Adipocyte (in vitro differentiated cells): ENCODE results near the gene GABARAPL2.
A peak's percentile ranks its signal among the peaks of the same experiment; 100 is the strongest.

Source experiments
- DNase-seq: peaks from one replicate; pipeline ENCODE4 v3.0.0-alpha.2; 2015; ENCODE audit warnings: low read depth
- H3K27me3 ChIP-seq: replicated peaks from 2 replicates; pipeline ENCODE4 v1.7.0; 2013; ENCODE audit warnings: mild to moderate bottlenecking, low read length, moderate library complexity; ENCODE audit not compliant: control insufficient read depth, insufficient read depth
- H3K36me3 ChIP-seq: 2 replicates; pipeline ENCODE4 v1.7.0; 2013; ENCODE audit warnings: low read length, mild to moderate bottlenecking, moderate library complexity; ENCODE audit not compliant: control insufficient read depth, insufficient read depth, severe bottlenecking
- H3K4me1 ChIP-seq: 2 replicates; pipeline ENCODE4 v1.7.0; 2013; ENCODE audit warnings: mild to moderate bottlenecking, low read length, moderate library complexity; ENCODE audit not compliant: control insufficient read depth, insufficient read depth
- H3K4me3 ChIP-seq: 2 replicates; pipeline ENCODE4 v1.7.0; 2013; ENCODE audit warnings: mild to moderate bottlenecking, low read length, moderate library complexity
- H3K9ac ChIP-seq: 2 replicates; pipeline ENCODE4 v1.7.0; 2013; ENCODE audit warnings: mild to moderate bottlenecking, low read length, moderate library complexity
- H3K9me3 ChIP-seq: 2 replicates; pipeline ENCODE4 v1.7.0; 2013; ENCODE audit warnings: mild to moderate bottlenecking, low read length, moderate library complexity; ENCODE audit not compliant: control insufficient read depth

Gene GABARAPL2

DNA sequence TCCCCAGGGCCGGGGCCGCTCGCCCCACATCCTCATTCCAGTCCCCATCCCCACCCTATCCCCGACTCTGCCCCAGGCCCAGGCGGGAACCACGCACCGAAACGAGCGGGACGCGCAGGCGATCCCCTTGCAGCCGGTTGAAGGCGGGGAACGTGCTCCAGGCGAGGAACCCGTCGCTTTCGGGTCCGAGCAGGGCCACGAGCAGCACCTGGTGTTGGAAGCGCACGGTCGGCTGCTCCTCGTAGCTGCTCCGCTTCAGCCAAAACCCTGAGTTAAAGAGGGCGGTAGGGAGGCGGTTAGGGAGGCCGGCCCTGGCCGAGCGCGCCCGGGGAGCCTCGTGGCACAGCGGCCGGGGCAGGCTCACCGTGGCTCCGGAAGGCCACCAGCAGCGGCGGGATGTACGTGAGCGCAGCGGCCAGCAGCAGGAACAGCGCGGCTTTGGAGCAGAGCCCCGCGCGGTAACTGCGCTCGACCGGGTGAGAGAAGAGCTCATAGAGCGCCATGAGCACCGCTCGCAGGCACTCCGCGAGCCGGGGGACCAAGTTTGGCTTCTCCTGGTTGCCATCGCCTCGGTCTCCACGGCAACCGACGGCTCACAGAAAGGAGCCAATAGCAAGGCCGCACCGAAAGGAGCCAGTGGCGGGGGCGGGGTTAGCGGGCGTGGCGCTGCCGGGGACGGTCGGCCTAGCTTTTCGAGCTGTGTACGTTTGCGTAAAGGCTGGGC, 10.3 kb upstream of the GABARAPL2 start, which contains the start of gene TMEM231:
Gene TMEM231, minus strand, starts transcription at position 546 of the 724 bp plus-strand sequence. Its CDS starts 43 bp downstream, at position 503.
- Histone ChIP-seq H3K9ac (peak within 1 kb of the TSS; percentile 85), H3K9me3 (no peaks in the 10 kb centered on the region), H3K4me3 (peak within 1 kb of the TSS; percentile 93), H3K27me3 (no peaks in the 10 kb centered on the region), H3K36me3 (no peaks in the 10 kb centered on the region), H3K4me1 (peaks cover 14% of the 10 kb centered on the region)
- DNase-seq = peak; percentile 98

DNA sequence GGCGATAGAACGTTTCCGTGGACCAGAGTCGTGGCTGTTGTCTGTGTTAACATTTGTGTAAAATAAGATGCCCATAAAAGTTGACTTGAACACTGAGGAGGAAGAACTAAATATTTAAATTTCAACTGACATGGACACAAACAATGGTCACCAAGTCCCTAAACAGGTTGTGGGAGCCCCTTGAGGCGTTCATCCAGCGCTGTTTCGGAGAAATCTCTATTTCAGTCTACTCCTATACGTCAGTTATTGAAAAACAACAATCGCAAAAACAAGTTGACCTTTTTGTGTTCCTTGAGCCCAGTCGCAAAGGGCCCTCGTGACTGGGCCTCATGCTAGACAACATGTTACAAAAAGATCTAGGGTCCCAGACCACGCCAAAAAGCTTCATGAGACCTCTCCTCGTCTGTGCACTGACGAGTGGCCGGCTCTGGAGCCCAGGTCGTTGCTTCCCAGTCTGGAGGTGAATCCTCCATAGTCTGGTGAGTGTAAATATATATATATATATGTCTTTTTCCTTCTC, 9.7 kb upstream of the GABARAPL2 start:
- DNase-seq = no peak
- Histone ChIP-seq H3K9me3 (no peaks in the 10 kb centered on the region), H3K4me1 (peaks cover 14% of the 10 kb centered on the region), H3K4me3 (peak overlapping the region; percentile 93), H3K36me3 (no peaks in the 10 kb centered on the region), H3K9ac (peak overlapping the region; percentile 85), H3K27me3 (no peaks in the 10 kb centered on the region)

DNA sequence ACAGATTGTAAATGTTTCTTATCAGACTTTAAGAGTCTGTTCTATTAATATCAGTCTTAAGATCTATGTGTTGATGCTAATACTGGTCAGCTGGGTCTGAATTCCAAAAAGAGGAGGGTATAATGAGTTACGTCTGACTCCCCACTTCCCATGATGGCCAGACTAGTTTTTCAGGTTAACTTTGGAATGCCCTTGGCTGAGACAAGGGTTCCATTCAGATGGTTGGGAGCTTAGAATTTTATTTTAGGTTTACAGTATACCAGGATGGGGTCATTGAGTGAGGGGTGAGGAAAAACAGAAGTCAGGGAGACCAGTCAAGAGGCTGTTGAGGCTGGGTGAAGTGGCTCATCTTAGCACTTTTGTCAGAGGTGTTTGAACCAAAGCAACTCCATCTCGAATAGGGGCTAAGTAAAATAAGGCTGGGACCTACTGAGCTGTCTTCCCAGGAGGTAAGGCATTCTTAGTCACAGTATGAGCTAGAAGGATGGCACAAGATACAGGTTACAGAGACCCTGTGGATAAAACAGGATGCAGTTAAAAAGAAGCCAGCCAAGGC, 7.3 kb upstream of the GABARAPL2 start:
- H3K36me3 ChIP-seq = no peaks in the 10 kb centered on the region
- DNase-seq = no peak
- H3K4me3 ChIP-seq = no peak overlapping the region
- H3K4me1 ChIP-seq = peaks cover 14% of the 10 kb centered on the region
- no peaks in the 10 kb centered on the region for H3K9me3 ChIP-seq
- peaks cover 5% of the 10 kb centered on the region for H3K27me3 ChIP-seq
- no peak overlapping the region for H3K9ac ChIP-seq

DNA sequence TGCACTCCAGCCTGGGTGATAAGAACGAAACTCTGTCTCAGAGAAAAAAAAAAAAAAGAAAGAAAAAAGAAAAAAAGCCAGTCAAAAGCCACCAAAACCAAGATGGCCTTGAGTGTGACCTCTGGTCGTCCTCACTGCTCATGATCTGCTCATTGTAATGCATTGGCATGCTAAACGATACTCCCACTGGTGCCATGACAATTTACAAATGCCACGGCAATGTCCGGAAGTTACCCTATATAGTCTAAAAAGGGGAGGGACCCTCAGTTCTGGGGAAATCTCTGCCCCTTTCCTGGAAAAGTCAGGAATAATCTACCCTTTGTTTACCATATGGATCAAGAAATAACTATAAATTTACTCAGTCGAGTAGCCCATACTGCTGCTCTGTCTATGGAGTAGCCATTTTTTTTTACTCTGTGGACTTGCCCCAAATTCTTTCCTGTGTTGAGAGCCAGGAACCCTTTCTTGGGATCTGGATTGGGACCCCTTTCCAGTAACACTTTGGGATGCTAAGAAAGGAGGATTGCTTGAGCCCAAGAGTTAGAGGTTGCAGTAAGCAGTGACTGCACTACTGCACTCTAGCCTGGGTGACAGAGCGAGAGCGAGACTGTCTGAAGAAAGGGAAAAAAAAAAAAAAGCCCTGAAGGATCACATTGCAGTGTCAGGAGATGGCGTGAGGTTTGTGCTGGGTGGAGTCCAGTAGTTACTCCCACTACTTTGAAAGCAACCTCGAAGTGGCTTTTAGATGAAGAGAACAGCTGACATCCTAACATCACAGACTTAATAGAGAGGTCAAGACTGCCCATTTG, 6.4 kb upstream of the GABARAPL2 start:
- Histone ChIP-seq H3K36me3 (no peaks in the 10 kb centered on the region), H3K9ac (peak overlapping the region; percentile 41), H3K4me1 (peaks cover 14% of the 10 kb centered on the region), H3K27me3 (peaks cover 5% of the 10 kb centered on the region), H3K4me3 (peak overlapping the region; percentile 8), H3K9me3 (no peaks in the 10 kb centered on the region)
- DNase-seq = peak; percentile 71

DNA sequence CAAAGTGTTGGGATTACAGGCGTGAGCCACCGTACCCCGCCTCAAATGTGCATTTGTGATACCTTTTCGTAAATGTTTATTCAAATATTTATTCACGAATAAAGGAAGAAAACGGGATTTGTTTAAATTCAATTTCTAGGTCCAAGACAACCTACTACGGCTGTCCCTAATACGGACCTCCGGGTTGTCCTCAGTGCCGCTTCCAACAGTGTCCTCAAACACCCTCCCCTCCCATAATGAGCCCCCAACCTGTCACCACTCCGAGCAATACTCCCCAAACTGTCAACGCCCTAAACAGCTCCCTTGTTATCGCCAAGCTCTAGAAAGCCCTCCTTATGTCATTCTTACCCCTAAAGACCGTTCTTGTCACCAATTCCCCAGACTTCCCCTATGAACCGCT, 539 bp upstream of the GABARAPL2 start:
- peaks cover 5% of the 10 kb centered on the region for H3K27me3 ChIP-seq
- no peak for DNase-seq
- peaks cover 29% of the 10 kb centered on the region for H3K36me3 ChIP-seq
- peak overlapping the region; percentile 98 for H3K4me3 ChIP-seq
- H3K9me3 ChIP-seq = no peaks in the 10 kb centered on the region
- H3K9ac ChIP-seq = peak overlapping the region; percentile 94
- peaks cover 14% of the 10 kb centered on the region for H3K4me1 ChIP-seq

DNA sequence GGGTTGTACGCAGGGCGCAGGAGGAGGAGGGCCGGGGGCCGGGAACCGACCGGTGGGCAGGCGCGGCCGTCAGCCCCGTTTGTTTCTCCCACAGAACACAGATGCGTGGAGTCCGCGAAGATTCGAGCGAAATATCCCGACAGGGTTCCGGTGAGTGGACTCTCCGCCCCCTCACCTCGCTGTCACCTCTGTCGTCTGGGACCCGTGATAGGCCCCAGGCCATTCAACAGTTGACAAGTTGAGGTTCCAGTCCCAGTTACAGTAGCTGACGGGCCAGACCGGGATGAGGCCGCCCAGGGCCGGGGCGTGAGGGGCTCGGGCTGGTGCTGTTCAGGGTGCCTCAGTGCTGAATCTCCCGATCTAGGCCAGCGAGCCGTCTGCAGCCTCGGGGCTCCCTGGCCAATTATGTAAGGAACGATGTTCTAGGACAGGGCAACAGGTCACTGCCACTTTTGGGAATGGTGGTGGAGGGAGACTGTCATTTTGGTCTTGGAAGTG, 628 bp downstream of the GABARAPL2 start:
- Histone ChIP-seq H3K36me3 (peaks cover 39% of the 10 kb centered on the region), H3K9me3 (no peaks in the 10 kb centered on the region), H3K27me3 (peaks cover 5% of the 10 kb centered on the region), H3K9ac (peak overlapping the region; percentile 94), H3K4me3 (peak overlapping the region; percentile 98), H3K4me1 (peaks cover 14% of the 10 kb centered on the region)
- DNase-seq = peak; percentile 56

GRCh38 chr16:75567911-75568310, 1.7 kb downstream of the GABARAPL2 start:
- Histone ChIP-seq H3K4me3 (peak overlapping the region; percentile 98), H3K4me1 (peaks cover 17% of the 10 kb centered on the region), H3K36me3 (peaks cover 50% of the 10 kb centered on the region), H3K27me3 (peaks cover under 1% of the 10 kb centered on the region), H3K9ac (no peak overlapping the region), H3K9me3 (no peaks in the 10 kb centered on the region)
- no peak for DNase-seq

DNA sequence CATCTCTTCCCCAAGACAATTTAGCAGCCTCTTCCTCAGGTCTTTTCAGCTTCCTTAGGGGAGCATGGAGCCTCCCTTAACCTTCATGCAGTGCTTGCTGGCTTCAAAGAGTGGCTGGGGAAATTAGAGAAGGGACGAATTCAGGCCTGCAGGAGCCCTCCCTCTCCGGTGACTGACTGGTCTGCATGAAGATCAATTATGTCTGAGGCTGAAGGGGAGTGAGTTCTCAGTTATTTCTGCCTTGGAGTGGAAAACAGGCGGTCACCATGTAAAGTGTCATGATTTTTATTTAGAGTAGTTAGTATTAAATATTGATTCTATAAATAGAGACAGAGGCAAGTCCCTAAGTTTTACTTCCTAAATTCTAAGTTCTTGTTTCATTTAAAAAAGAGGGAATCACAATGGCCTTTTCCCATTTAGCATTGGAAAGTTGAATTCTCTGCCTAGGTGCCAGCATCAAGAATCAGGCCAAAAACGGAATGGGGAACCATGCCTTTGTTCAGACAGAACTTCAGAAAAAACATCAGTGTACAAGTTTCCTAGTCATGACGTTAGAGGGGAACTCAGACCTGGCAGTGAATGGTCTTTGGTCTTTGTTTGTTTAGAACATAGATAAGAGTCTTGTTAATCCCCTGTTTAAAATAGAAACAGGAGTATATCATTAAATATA, 4.4 kb downstream of the GABARAPL2 start:
- no peaks in the 10 kb centered on the region for H3K9me3 ChIP-seq

DNA sequence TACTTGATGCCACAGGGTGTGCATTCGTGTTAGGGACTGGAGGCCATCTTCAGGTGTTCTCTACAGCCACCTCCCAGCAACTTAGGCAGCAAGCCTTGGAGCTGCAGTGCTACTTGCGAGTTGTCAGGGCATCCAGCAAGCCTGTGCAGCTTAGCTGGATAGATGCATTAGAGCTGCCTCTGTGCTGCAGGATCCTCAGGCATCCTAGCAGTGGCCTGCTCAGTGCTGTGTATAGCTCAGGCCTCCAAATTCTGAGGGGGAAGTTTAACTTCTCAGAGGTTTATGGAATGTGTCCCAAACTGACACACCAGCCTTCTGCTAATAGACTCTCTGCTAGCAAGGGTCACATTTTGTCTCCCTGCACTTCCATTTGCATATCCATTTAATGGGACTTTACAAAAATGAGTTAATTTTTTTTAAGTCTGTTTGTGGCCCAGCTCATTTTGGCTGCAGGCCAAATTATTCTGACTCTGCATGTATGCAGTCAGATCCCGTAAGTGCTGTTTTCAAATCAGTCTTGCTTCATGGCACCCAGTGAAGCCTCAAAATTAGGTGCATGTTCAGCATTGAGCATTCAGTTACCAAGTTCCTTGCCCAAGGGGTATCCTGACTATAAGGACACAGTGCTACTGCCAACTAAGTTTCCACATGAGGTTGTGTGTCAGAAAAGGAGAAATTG, 6.8 kb downstream of the GABARAPL2 start:
- peaks cover 92% of the 10 kb centered on the region for H3K36me3 ChIP-seq

More for the DNA sequence above, 4.4 kb downstream of the GABARAPL2 start:
- Histone ChIP-seq H3K4me1 (peaks cover 24% of the 10 kb centered on the region), H3K36me3 (peaks cover 72% of the 10 kb centered on the region), H3K27me3 (no peaks in the 10 kb centered on the region), H3K9ac (no peak overlapping the region), H3K4me3 (no peak overlapping the region)
- no peak for DNase-seq

GRCh38 chr16:75573955-75574354, 7.8 kb downstream of the GABARAPL2 start:
- H3K36me3 ChIP-seq = peaks cover 92% of the 10 kb centered on the region

More for the DNA sequence above, 6.8 kb downstream of the GABARAPL2 start:
- Histone ChIP-seq H3K27me3 (no peaks in the 10 kb centered on the region), H3K4me1 (peaks cover 13% of the 10 kb centered on the region), H3K4me3 (no peak overlapping the region), H3K9me3 (no peaks in the 10 kb centered on the region), H3K9ac (no peak overlapping the region)
- DNase-seq = no peak

More at GRCh38 chr16:75573955-75574354, 7.8 kb downstream of the GABARAPL2 start:
- H3K4me3 ChIP-seq = no peak overlapping the region
- no peaks in the 10 kb centered on the region for H3K27me3 ChIP-seq
- H3K4me1 ChIP-seq = peaks cover 10% of the 10 kb centered on the region
- DNase-seq = no peak
- no peaks in the 10 kb centered on the region for H3K9me3 ChIP-seq
- no peak overlapping the region for H3K9ac ChIP-seq
